Neural cell (in vitro differentiated cells): Measurements from ENCODE around the gene ELMOD1. TPM values are rescaled to one million over a fixed set of nuclear protein-coding genes. Genes with fewer than 3 reads are reported as not detected.

Experiments
- H2AFZ ChIP-seq: fragments of 200-600, 300-800 bp; sonication (generic), shearing (Covaris generic); 2 replicates; pipeline ENCODE4 v1.6.0; 2014; ENCODE audit warnings: low read depth, mild to moderate bottlenecking, antibody characterized with exemption, low read length, moderate library complexity
- H3F3A ChIP-seq: fragments of 200-600 bp; shearing (Covaris generic); 2 replicates; pipeline ENCODE4 v1.6.1; 2016; ENCODE audit warnings: mild to moderate bottlenecking, moderate library complexity, mixed read lengths, antibody characterized with exemption, low read length; ENCODE audit not compliant: insufficient read depth, poor library complexity, severe bottlenecking
- H3K27ac ChIP-seq: fragments of 200-600, 300-800 bp; sonication (generic), shearing (Covaris generic); 2 replicates; pipeline ENCODE4 v1.5.1; 2014; ENCODE audit warnings: mild to moderate bottlenecking, low read length, moderate library complexity
- H3K27me3 ChIP-seq: fragments of 300-800, 200-600 bp; sonication (generic), shearing (Covaris generic); 2 replicates; pipeline ENCODE4 v1.6.0; 2014; ENCODE audit warnings: mild to moderate bottlenecking, low read depth, low read length, moderate library complexity; ENCODE audit not compliant: insufficient read depth
- H3K36me3 ChIP-seq: fragments of 300-800, 200-600 bp; sonication (generic), shearing (Covaris generic); 2 replicates; pipeline ENCODE4 v1.5.1; 2014; ENCODE audit warnings: mild to moderate bottlenecking, antibody characterized with exemption, low read length, moderate library complexity; ENCODE audit not compliant: insufficient read depth
- H3K4me2 ChIP-seq: fragments of 300-800, 200-600 bp; sonication (generic), shearing (Covaris generic); 2 replicates; pipeline ENCODE4 v1.6.0; 2014; ENCODE audit warnings: mild to moderate bottlenecking, low read length
- H3K4me3 ChIP-seq: fragments of 300-800, 200-600 bp; sonication (generic), shearing (Covaris generic); 2 replicates; pipeline ENCODE4 v1.5.1; 2014; ENCODE audit warnings: mild to moderate bottlenecking, low read length, moderate library complexity
- H3K79me2 ChIP-seq: fragments of 200-600 bp; shearing (Covaris generic); replicated peaks from 2 replicates; pipeline ENCODE4 v1.6.0; 2014; ENCODE audit warnings: mild to moderate bottlenecking, low read length, moderate library complexity; ENCODE audit not compliant: insufficient read depth
- H3K9ac ChIP-seq: fragments of 300-800, 200-600 bp; sonication (generic), shearing (Covaris generic); 2 replicates; pipeline ENCODE4 v1.6.1; 2016; ENCODE audit warnings: mild to moderate bottlenecking, low read length, mixed read lengths
- H3K9me2 ChIP-seq: fragments of 200-600 bp; shearing (Covaris generic); 2 replicates; pipeline ENCODE4 v1.6.1; 2016; ENCODE audit warnings: mild to moderate bottlenecking, low read length, mixed read lengths; ENCODE audit not compliant: insufficient read depth
- H3K9me3 ChIP-seq: fragments of 200-600, 300-800 bp; sonication (generic), shearing (Covaris generic); 2 replicates; pipeline ENCODE4 v1.6.1; 2016; ENCODE audit warnings: mild to moderate bottlenecking, mixed run types, low read length, moderate library complexity, mixed read lengths
- H4K20me1 ChIP-seq: fragments of 200-600 bp; shearing (Covaris generic); 2 replicates; pipeline ENCODE4 v1.6.1; 2016; ENCODE audit warnings: mild to moderate bottlenecking, mixed run types; ENCODE audit not compliant: insufficient read depth
- CTCF ChIP-seq: fragments of 450-650 bp; IDR thresholded peaks from 2 replicates; pipeline ENCODE4 v1.5.1; 2014; ENCODE audit warnings: antibody characterized with exemption, mild to moderate bottlenecking, moderate library complexity; ENCODE audit not compliant: poor library complexity, severe bottlenecking
- EP300 ChIP-seq: fragments of 450-650 bp; conservative IDR thresholded peaks from 2 replicates; pipeline ENCODE4 v1.6.1; 2014; ENCODE audit warnings: antibody characterized with exemption, mild to moderate bottlenecking, moderate library complexity; ENCODE audit not compliant: poor library complexity, severe bottlenecking
- EZH2 ChIP-seq: fragments of 200-600, 300-800 bp; shearing (Covaris generic), sonication (generic); IDR thresholded peaks from 2 replicates; pipeline ENCODE4 v1.6.1; 2014; ENCODE audit warnings: antibody characterized with exemption, low read length, borderline replicate concordance, mild to moderate bottlenecking; ENCODE audit not compliant: insufficient read depth, poor library complexity, severe bottlenecking
- MXI1 ChIP-seq: fragments of 450-650 bp; conservative IDR thresholded peaks from 2 replicates; pipeline ENCODE4 v1.6.1; 2014; ENCODE audit warnings: antibody characterized with exemption, mild to moderate bottlenecking; ENCODE audit not compliant: poor library complexity, severe bottlenecking
- POLR2AphosphoS5 ChIP-seq: IDR thresholded peaks from 2 replicates; pipeline ENCODE4 v1.6.1; 2012
- RAD21 ChIP-seq: fragments of 450-650 bp; conservative IDR thresholded peaks from 2 replicates; pipeline ENCODE4 v1.6.1; 2014; ENCODE audit warnings: antibody characterized with exemption, mild to moderate bottlenecking, moderate library complexity
- REST ChIP-seq: IDR thresholded peaks from 2 replicates; pipeline ENCODE4 v1.6.1; 2012; ENCODE audit warnings: borderline replicate concordance
- SMC3 ChIP-seq: fragments of 450-650 bp; conservative IDR thresholded peaks from 2 replicates; pipeline ENCODE4 v1.6.1; 2014; ENCODE audit warnings: antibody characterized with exemption, mild to moderate bottlenecking, moderate library complexity; ENCODE audit not compliant: poor library complexity
- TAF1 ChIP-seq: IDR thresholded peaks from 2 replicates; pipeline ENCODE4 v1.6.1; 2012; ENCODE audit warnings: low read depth
- polyA plus RNA-seq: library from polyadenylated mRNA; depleted of rRNA; stranded (reverse); fragments of >200 nt; gene quantifications from 2 replicates; pipeline ENCODE4 v1.2.3, GENCODE V29; 2014

Gene ELMOD1
- polyA plus RNA-seq, 1 donor from 2014 or later: 12.5 TPM

- Histone ChIP-seq H3K4me3 (no peak overlapping the region), H3K9ac (no peak overlapping the region), H3K9me2 (no peaks in the 10 kb centered on the region), H3K36me3 (no peaks in the 10 kb centered on the region), H3F3A (no peaks in the 10 kb centered on the region), H3K79me2 (no peaks in the 10 kb centered on the region), H4K20me1 (no peaks in the 10 kb centered on the region), H3K27ac (no peak overlapping the region), H2AFZ (no peak overlapping the region), H3K9me3 (no peaks in the 10 kb centered on the region), H3K4me2 (no peak overlapping the region), H3K27me3 (peaks cover under 1% of the 10 kb centered on the region)
- TF ChIP-seq MXI1 (no peak), POLR2AphosphoS5 (no peak), TAF1 (no peak), REST (no peak), RAD21 (no peak), EP300 (no peak), SMC3 (no peak)
These were observed 9.8 kb upstream of the ELMOD1 start for GRCh38 chr11:107581147-107581546.

- Histone ChIP-seq H4K20me1 (no peaks in the 10 kb centered on the region), H3K9ac (no peak overlapping the region), H3F3A (no peaks in the 10 kb centered on the region), H3K36me3 (no peaks in the 10 kb centered on the region), H3K4me2 (no peak overlapping the region), H3K9me2 (no peaks in the 10 kb centered on the region), H3K27me3 (peaks cover 24% of the 10 kb centered on the region), H3K4me3 (no peak overlapping the region), H2AFZ (no peak overlapping the region), H3K79me2 (no peaks in the 10 kb centered on the region), H3K9me3 (no peaks in the 10 kb centered on the region), H3K27ac (no peak overlapping the region)
- TF ChIP-seq EZH2: no peak
- TF ChIP-seq SMC3: no peak
- no peak for TF ChIP-seq CTCF
- no peak for TF ChIP-seq RAD21
- no peak for TF ChIP-seq TAF1
- no peak for TF ChIP-seq MXI1
- no peak for TF ChIP-seq POLR2AphosphoS5
- TF ChIP-seq REST: no peak
- no peak for TF ChIP-seq EP300
These were observed 7.2 kb upstream of the ELMOD1 start for GRCh38 chr11:107583629-107584195.
